CD4-positive, alpha-beta T cell treated with Interleukin-1 beta for 1 hour (primary cell): Measurements from ENCODE around the gene RPL3.

ENCODE experiments used
- DNase-seq, 2 donors: peaks; one replicate each; pipeline ENCODE4 v3.0.0-alpha.2; 2020 to 2022

The RPL3 gene

DNA sequence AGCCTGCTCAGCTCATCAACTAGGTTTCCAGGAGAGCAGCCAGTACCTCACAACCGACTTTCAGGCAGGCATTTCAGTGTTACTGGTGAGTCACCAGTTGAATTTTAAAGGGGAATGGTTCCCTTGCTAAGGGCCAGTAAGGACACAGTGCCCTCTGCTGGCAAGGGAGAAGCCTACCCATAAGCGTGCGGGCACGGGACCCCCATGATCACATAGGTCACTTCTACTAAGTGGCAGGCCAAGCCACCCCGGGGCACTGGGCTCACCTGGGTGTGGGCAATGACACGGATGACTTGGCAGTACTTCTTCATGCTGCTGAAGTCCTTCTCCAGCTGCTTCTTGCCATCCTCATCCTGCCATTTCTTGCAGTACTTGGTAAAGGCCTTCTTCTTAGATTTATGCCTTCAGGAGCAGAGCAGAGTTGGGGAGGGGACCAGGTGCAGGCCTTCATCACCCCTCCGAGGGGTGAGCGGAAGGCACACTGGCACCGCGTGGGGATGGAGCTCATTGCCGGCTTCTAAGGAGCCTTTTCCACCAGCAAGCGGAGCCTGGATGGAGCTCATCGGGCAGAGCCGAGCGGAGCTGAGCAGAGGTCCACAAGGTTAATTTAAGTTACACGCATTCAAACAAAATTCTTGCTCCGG, 2.9 kb downstream of the RPL3 start:
- peak; percentile 77 to 82 for DNase-seq

DNA sequence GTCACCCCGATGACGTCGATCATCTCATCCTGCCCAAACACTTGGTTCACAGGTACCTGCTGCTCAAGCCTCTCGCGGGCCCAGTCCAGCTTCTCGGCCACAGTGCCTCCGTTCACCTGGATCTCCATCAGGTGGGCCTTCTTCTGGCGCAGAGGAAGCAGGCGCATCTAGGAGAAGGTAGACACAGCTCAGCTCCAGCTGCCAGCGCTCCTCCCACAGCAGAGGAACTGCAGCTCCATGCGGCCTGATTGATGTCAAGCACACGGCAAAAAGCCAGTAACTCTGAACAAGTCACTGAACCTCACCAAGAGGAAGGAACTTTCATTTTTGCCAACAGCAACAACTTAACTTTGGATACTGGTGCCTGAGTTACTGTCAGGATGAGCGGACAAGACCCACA, 4.0 kb downstream of the RPL3 start:
- DNase-seq: no peak

DNA sequence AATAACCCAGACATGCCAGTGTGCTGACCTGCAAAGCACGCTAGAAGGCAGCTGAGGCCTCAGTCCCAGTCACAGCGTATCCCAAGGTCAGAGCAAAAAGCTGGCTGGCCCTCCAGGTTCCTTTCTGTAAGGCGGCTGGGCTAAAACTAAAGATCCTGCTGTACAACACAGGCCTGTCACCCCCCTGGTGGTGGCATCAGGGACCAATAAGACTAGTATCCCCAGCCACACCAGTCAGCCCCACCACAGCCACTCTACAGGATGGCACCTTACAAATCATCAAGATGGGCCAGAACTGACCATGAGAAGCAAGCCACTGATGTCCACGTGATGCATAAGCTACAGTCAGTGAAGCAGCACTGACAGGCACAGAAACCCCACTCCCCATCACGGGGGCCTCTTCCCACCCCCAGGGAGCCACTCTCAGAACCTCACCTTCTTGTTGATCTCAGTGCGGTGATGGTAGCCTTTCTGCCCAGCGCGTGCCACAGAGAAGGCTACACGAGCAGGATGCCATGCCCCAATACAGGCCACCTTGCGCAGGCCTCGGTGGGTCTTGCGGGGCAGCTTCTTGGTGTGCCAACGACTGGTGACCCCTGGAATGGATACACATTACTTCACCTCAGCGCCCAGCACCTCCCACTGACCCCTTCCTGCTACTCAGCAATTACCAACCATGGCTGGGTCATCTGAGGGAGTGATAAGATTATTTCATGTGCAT, 5.0 kb downstream of the RPL3 start:
- no peak for DNase-seq

- no peak for DNase-seq
Measured at GRCh38 chr22:39313258-39314001, 6.0 kb downstream of the RPL3 start.

DNA sequence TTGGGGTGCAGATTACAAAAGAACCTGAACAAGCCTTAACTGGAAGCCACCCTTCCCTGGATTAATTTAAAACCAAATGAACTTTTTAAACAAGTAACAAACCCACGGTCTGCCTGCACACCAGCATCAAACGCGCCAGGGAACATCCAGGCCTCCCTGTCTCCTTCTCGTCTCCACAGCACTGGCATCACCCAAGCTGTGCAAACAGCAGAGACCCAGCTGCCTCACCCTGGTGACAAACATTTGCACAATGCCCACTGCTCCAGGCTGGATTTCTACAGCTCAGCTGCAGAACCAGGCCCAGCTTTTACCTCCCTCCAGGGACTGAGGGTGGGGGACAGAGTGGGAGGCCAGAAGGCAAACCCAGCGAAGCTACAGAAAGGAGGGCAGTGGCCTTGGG, 7.0 kb downstream of the RPL3 start:
- DNase-seq: no peak

GRCh38 chr22:39311592-39312400, 7.6 kb downstream of the RPL3 start:
- no peak for DNase-seq

GRCh38 chr22:39309881-39310714, 9.3 kb downstream of the RPL3 start:
- DNase-seq: no peak

DNA sequence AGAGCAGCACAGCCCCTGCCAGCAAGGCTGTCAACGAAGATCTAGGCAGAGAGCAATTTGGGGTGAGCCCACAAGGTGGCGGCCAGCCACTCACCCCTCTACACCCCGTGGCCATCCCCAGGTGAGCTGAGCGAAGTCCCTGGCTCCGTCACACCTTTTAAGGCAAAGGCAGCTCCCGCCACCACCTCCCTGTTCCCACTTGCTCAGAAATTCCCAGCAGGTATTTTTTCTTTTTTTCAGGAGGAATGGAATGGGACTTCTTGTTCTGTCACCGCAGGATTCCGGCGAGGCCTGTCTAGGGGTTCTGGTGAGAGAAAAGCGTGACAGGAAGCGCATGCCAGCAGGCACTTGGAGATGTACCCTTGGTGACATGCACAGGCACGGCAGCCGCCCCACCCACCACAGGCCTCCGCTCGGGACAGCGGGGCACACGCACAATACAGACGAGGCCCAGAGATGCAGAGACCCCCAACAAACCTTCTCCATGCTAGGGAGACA, 10.0 kb downstream of the RPL3 start:
- no peak for DNase-seq

- peak in 1 of 2 donors; percentile 67 for DNase-seq
Measured at GRCh38 chr22:39308614-39309363, 10.6 kb downstream of the RPL3 start.

- DNase-seq: peak; percentile 55 to 61
Measured at GRCh38 chr22:39306456-39307361, 12.7 kb downstream of the RPL3 start.

- no peak for DNase-seq
Measured at GRCh38 chr22:39303892-39304671, 15.3 kb downstream of the RPL3 start.

- no peak for DNase-seq
Measured at GRCh38 chr22:39303358-39303757, 16.1 kb downstream of the RPL3 start.

DNA sequence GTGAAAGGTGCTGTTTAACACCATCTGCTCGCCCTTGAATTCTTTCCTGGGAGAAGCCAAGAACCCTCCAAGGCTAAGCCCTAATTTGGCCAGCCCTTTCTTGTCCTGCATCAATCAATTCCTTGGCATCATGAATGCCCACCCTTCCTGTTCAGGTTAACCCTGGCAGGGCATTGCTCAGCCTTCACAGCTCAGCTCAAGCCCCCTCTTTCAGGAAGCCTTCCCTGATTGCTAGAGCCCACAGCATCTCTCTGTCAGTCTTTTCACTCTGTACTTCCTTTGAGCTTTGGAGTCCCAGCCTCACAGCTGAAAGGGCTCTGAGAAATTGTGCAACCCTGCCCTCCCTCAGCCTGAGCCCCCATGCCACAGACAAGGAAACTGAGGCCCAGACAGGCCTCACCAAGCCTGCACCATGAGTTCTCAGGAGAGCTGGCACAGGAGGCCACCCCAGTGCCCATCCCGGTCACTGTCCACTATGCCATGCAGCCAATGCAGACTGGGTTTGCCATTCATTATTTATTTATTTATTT, 16.9 kb downstream of the RPL3 start:
- no peak for DNase-seq

DNA sequence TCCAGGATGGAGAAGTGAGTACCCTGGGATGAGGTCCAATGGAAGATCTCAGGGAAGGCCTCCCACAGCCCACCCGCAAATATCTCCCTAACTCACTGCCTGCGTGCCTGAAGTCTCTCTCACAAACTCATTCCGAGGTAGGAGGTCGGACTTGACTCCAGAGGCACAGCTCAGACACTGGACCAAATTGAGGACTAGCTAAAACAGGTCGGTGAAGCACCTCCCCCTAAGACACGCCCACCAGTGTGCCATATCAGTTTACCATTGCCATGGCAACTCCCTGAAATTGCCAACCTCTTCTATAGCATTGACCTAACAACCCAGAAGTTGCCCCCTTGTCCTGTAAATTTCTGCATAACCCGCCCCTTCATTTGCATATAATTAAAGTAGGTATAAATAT, 17.5 kb downstream of the RPL3 start:
- no peak for DNase-seq

DNA sequence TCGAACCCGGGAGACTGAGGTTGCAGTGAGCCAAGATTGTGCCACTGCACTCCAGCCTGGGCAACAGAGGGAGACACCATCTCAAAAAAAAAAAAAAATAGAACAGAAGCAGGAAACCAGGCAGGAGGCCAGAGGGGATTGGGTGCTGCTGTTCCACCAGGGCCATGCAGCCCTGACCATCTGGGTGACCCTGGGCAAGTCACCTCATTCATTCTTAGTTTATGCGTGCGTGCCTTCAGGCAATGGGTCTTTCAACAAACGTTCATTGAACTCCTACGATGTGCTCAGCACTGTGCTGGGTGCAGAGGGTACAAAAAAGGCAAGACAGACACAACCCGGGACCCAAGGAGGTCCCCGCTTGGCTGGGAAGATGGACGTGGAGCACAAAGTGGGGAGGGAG, 18.3 kb downstream of the RPL3 start:
- no peak for DNase-seq

DNA sequence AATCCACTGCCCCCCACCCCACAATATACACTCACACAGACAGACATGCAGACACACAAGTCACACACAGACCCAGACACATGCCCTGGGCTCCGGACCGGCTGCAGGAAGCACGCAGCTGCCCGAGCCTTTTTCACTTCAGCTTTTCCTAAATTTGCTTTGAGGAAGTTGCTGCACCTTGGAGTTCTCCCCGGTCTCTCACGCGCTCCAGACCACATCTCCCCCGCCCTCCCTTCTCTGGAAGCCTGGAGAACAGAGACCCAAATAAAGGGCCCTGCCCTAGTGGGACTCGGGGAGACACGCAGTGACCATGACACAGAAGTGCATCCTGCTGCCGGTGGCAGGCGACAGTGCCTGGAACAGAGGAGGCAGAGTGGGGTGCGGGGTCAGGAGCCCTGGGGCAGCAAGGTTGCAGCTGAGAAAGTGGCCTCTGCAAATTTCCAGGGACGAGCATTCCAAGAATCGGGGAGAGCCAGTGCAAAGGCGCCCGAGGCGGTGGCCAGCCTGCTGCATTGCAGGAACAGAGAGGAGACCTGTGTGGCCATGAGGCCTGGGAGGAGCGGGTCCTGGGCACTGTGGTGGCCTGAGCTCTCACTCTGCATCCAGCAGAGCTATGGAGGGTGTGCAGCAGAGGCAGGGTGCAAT, 19.1 kb downstream of the RPL3 start:
- peak in 1 of 2 donors; percentile 66 for DNase-seq

DNA sequence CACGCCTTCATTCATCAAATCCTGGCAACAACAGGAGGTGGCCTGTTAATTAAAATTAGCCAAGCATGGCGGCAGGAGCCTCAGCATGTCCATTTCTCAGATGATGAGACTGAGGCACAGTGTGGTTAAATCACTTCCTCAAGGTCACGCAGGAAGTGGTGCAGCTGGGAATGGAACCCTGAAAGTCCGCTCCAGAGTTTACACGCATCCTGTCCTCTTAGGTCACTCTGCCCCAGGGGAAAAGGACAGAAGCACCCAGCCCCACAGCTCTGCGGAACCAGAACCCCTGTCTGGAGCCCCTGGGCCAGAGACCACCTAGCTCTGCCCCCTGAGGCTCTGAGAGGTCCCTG, 19.6 kb downstream of the RPL3 start:
- peak in 1 of 2 donors; percentile 31 for DNase-seq

GRCh38 chr22:39298241-39298987, 21.0 kb downstream of the RPL3 start:
- no peak for DNase-seq
